OCI-LY3 (cell line): ENCODE results near the gene PTPRN2.

Source experiments
- H2AFZ ChIP-seq: fragments of 200-600, 300-600 bp; shearing (Covaris generic); 2 replicates; pipeline ENCODE4 v1.6.0; 2014; ENCODE audit warnings: antibody characterized with exemption, low read depth, low read length
- H3K27ac ChIP-seq: fragments of 200-600, 300-600 bp; sonication (generic); 2 replicates; pipeline ENCODE4 v1.5.1; 2014; ENCODE audit warnings: mild to moderate bottlenecking, low read length, moderate library complexity, mixed read lengths
- H3K27me3 ChIP-seq: fragments of 200-600, 300-600 bp; sonication (generic); 2 replicates; pipeline ENCODE4 v1.6.1; 2014; ENCODE audit warnings: low read depth, low read length, mixed read lengths
- H3K36me3 ChIP-seq: fragments of 200-600, 300-600 bp; sonication (generic); replicated peaks from 2 replicates; pipeline ENCODE3; 2014; ENCODE audit warnings: low read depth, low read length, mixed read lengths
- H3K4me1 ChIP-seq: fragments of 300-600, 200-600 bp; sonication (generic); 2 replicates; pipeline ENCODE4 v1.6.1; 2014; ENCODE audit warnings: low read length, mixed read lengths
- H3K4me2 ChIP-seq: fragments of 200-600, 300-600 bp; sonication (generic); 2 replicates; pipeline ENCODE4 v1.6.1; 2014; ENCODE audit warnings: low read length, mixed read lengths
- H3K4me3 ChIP-seq: fragments of 300-600, 200-600 bp; sonication (generic); 2 replicates; pipeline ENCODE4 v1.5.1; 2014; ENCODE audit warnings: antibody characterized with exemption, mild to moderate bottlenecking, low read length, moderate library complexity
- H3K79me2 ChIP-seq: fragments of 300-600, 200-600 bp; shearing (Covaris generic); 2 replicates; pipeline ENCODE4 v1.6.1; 2014; ENCODE audit warnings: mild to moderate bottlenecking, low read length, mixed read lengths
- H3K9ac ChIP-seq: fragments of 300-600, 200-600 bp; shearing (Covaris generic); 2 replicates; pipeline ENCODE4 v1.6.0; 2014; ENCODE audit warnings: mild to moderate bottlenecking, low read length, moderate library complexity
- H3K9me3 ChIP-seq: fragments of 200-600, 300-600 bp; shearing (Covaris generic); 2 replicates; pipeline ENCODE4 v1.6.1; 2014; ENCODE audit warnings: low read length, mixed read lengths; ENCODE audit not compliant: insufficient read depth
- H4K20me1 ChIP-seq: fragments of 200-600, 300-600 bp; sonication (generic); 2 replicates; pipeline ENCODE4 v1.6.1; 2016; ENCODE audit warnings: low read length, mixed read lengths; ENCODE audit not compliant: insufficient read depth
- CTCF ChIP-seq: fragments of 200-600, 300-600 bp; sonication (generic); IDR thresholded peaks from 2 replicates; pipeline ENCODE4 v1.5.1; 2014; ENCODE audit warnings: antibody characterized with exemption, low read length, low read depth
- EZH2phosphoT487 ChIP-seq: fragments of 200-600 bp; shearing (Covaris generic); IDR thresholded peaks from 2 replicates; pipeline ENCODE4 v1.6.1; 2018; ENCODE audit warnings: antibody characterized with exemption, mixed run types, low read depth

Gene PTPRN2

GRCh38 chr7:157710396-157710795, 877.2 kb downstream of the PTPRN2 start:
- Histone ChIP-seq H3K4me1 (no peaks in the 10 kb centered on the region), H3K4me3 (no peak overlapping the region), H3K79me2 (no peaks in the 10 kb centered on the region), H2AFZ (no peak overlapping the region), H3K27ac (no peak overlapping the region), H3K9ac (no peak overlapping the region), H3K4me2 (no peak overlapping the region), H4K20me1 (no peaks in the 10 kb centered on the region), H3K9me3 (no peaks in the 10 kb centered on the region), H3K27me3 (no peaks in the 10 kb centered on the region), H3K36me3 (no peaks in the 10 kb centered on the region)
- TF ChIP-seq CTCF (no peak), EZH2phosphoT487 (no peak)

- Histone ChIP-seq H3K27me3 (no peaks in the 10 kb centered on the region), H3K4me1 (no peaks in the 10 kb centered on the region), H3K36me3 (no peaks in the 10 kb centered on the region), H3K79me2 (no peaks in the 10 kb centered on the region), H3K27ac (no peak overlapping the region), H3K9me3 (no peaks in the 10 kb centered on the region), H2AFZ (no peak overlapping the region), H3K9ac (no peak overlapping the region), H3K4me2 (no peak overlapping the region), H3K4me3 (no peak overlapping the region), H4K20me1 (no peaks in the 10 kb centered on the region)
- TF ChIP-seq EZH2phosphoT487 (no peak), CTCF (no peak)
Observed at GRCh38 chr7:157709531-157710251, 877.9 kb downstream of the PTPRN2 start.

GRCh38 chr7:157708919-157709295, 878.7 kb downstream of the PTPRN2 start:
- Histone ChIP-seq H4K20me1 (no peaks in the 10 kb centered on the region), H3K27me3 (no peaks in the 10 kb centered on the region), H3K9me3 (no peaks in the 10 kb centered on the region), H3K4me1 (no peaks in the 10 kb centered on the region), H3K36me3 (no peaks in the 10 kb centered on the region), H3K4me2 (no peak overlapping the region), H3K4me3 (no peak overlapping the region), H3K9ac (no peak overlapping the region), H3K79me2 (no peaks in the 10 kb centered on the region), H3K27ac (no peak overlapping the region), H2AFZ (no peak overlapping the region)
- TF ChIP-seq CTCF (no peak), EZH2phosphoT487 (no peak)

GRCh38 chr7:157707983-157708918, 879.4 kb downstream of the PTPRN2 start:
- Histone ChIP-seq H3K27me3 (no peaks in the 10 kb centered on the region), H3K4me2 (no peak overlapping the region)

More at GRCh38 chr7:157707983-157708918, 879.4 kb downstream of the PTPRN2 start:
- Histone ChIP-seq H3K4me3 (no peak overlapping the region), H3K36me3 (no peaks in the 10 kb centered on the region), H3K4me1 (no peaks in the 10 kb centered on the region), H3K9me3 (no peaks in the 10 kb centered on the region), H4K20me1 (no peaks in the 10 kb centered on the region), H3K9ac (no peak overlapping the region), H3K27ac (no peak overlapping the region), H2AFZ (no peak overlapping the region), H3K79me2 (no peaks in the 10 kb centered on the region)
- TF ChIP-seq EZH2phosphoT487 = no peak
- no peak for TF ChIP-seq CTCF
